Measurements from ENCODE around the gene FAM170B. TPM values are rescaled to one million over a fixed set of nuclear protein-coding genes. Genes with fewer than 3 reads are reported as not detected.

Gene FAM170B
- not detected for total RNA-seq

DNA sequence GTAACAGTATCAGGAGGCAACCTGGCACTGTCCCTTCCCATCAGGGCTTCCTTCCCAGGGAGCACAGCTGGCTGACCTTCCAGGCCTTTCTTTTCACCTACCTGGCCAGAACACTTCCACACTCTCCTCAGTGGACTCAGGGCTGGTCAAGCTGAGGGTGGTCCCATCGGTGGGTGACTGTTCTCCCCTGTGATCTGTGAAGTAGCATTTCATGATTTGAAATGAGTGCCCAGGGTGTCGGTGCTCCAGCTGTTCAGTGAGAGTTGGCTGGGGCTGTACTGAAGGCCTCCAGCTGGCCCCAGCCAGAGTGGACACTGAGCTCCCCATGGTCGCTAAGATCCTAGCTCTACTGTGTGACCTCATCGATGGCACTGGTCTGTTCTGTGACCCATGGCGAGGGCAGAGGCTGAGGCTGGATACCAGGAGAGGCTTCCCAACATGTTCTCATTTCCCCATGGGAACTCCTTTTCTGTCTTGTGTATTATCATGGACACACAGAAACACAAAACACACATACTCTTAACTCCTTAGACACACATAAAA is at the start of gene FAM170B:
Gene FAM170B, minus strand, starts transcription at position 316 of the 543 bp plus-strand sequence. Its CDS starts 103 bp downstream, at position 213.

DNA sequence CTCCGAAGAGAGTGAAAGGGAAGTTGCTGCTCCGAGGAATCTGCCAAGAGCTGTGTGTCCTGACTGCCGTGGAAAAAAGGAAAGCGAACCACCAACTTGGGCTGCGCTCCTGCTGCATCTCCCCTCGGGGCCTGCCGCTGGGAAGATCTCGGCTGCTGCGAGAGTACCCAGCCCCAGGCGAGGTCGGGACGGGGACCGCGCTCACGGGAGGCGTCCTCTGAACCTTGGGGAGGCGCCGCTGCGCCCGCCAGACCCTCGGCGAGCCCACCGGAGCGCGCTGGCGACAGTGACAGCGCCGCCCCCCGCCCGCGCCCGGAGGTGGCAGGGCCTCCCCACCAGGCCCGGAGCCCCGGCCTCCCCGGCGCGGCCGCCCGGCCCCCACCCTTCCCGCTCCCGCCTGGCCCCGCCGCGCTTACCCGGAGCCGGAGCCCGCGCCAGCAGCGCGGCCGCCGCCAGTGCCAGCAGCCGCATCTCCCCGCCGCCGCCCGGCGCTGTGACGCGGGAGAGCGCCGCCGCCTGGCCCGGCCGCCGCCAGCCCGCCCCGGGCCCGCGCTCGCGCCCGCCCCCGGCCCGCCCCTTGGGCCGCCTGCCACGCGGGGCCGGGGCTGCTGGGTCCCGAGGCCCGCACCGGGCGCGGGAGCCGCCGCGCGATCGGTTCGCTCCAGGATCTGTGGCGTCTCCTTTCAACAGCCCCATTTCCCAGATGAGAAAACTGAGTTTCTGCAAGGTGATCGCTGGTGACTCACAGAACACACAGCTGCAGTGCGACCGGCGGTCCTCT is 18.6 kb downstream of the FAM170B start, which contains the start of gene VSTM4:
Gene VSTM4, minus strand, starts transcription at position 508 of the 781 bp plus-strand sequence. Its CDS starts 37 bp downstream, at position 471.

Other genes with a start within 250 kb of the FAM170B start
- gene LRRC18, start 194.2 kb downstream of the FAM170B start, total RNA-seq: not detected
- not detected for gene VSTM4, start 18.5 kb downstream of the FAM170B start, total RNA-seq
- 10 to 100 TPM; 17.3 to 20.3 TPM for gene TMEM273, start 54.4 kb upstream of the FAM170B start, total RNA-seq
- gene C10orf71, start 165.1 kb upstream of the FAM170B start, total RNA-seq: not detected

Measured in activated naive CD4-positive, alpha-beta T cell treated with anti-CD3 and anti-CD28 coated beads, Interleukin-2, amount 10 ng/mL, durations not matched to agents 5 hours and 36 hours (primary cell).